KMS-11 (cell line): ENCODE measurements around the gene MRTFB.

Experiments
- H2AFZ ChIP-seq: fragments of 200-600 bp; sonication (generic); 2 replicates; pipeline ENCODE4 v1.6.1; 2016; ENCODE audit warnings: antibody characterized with exemption, mixed run types, low read depth
- H3K27ac ChIP-seq: fragments of 200-600 bp; sonication (generic); 2 replicates; pipeline ENCODE4 v1.6.1; 2016; ENCODE audit warnings: mild to moderate bottlenecking, mixed run types
- H3K27me3 ChIP-seq: fragments of 200-600 bp; sonication (generic); 2 replicates; pipeline ENCODE4 v1.6.1; 2017; ENCODE audit warnings: mild to moderate bottlenecking, low read depth, mixed run types, moderate library complexity; ENCODE audit not compliant: insufficient read depth
- H3K36me3 ChIP-seq: fragments of 200-600 bp; sonication (generic); 2 replicates; pipeline ENCODE4 v1.6.1; 2017; ENCODE audit warnings: mild to moderate bottlenecking, mixed run types; ENCODE audit not compliant: insufficient read depth
- H3K4me1 ChIP-seq: fragments of 200-600 bp; sonication (generic); 2 replicates; pipeline ENCODE4 v1.6.1; 2016; ENCODE audit warnings: mild to moderate bottlenecking, low read depth, mixed run types; ENCODE audit not compliant: poor library complexity, severe bottlenecking
- H3K4me2 ChIP-seq: fragments of 200-600 bp; sonication (generic); 2 replicates; pipeline ENCODE4 v1.7.0; 2016; ENCODE audit warnings: mild to moderate bottlenecking, mixed run types
- H3K4me3 ChIP-seq: fragments of 200-600 bp; sonication (generic); IDR thresholded peaks from 2 replicates; pipeline ENCODE4 v1.6.1; 2017; ENCODE audit warnings: low read depth, low read length, mixed read lengths; ENCODE audit not compliant: insufficient read depth
- H3K79me2 ChIP-seq: fragments of 200-600 bp; sonication (generic); 2 replicates; pipeline ENCODE4 v1.6.1; 2016; ENCODE audit warnings: low read depth, mixed run types; ENCODE audit not compliant: insufficient read depth
- H3K9ac ChIP-seq: fragments of 200-600 bp; sonication (generic); 2 replicates; pipeline ENCODE4 v1.6.1; 2016; ENCODE audit warnings: mild to moderate bottlenecking, mixed run types
- H4K20me1 ChIP-seq: fragments of 200-600 bp; sonication (generic); 2 replicates; pipeline ENCODE4 v1.6.1; 2016; ENCODE audit warnings: mild to moderate bottlenecking, mixed run types; ENCODE audit not compliant: insufficient read depth
- CTCF ChIP-seq: fragments of 200-600 bp; sonication (generic); conservative IDR thresholded peaks from 2 replicates; pipeline ENCODE4 v1.6.1; 2017; ENCODE audit warnings: low read depth, mild to moderate bottlenecking, antibody characterized with exemption, low read length, moderate library complexity, mixed read lengths

Gene MRTFB

GRCh38 chr16:14240219-14240843 is 169.2 kb downstream of the MRTFB start:
- no peaks in the 10 kb centered on the region for H3K36me3 ChIP-seq
- no peak for TF ChIP-seq CTCF
- no peak overlapping the region; the same call in 1 of the 2 replicates for H3K9ac ChIP-seq

DNA sequence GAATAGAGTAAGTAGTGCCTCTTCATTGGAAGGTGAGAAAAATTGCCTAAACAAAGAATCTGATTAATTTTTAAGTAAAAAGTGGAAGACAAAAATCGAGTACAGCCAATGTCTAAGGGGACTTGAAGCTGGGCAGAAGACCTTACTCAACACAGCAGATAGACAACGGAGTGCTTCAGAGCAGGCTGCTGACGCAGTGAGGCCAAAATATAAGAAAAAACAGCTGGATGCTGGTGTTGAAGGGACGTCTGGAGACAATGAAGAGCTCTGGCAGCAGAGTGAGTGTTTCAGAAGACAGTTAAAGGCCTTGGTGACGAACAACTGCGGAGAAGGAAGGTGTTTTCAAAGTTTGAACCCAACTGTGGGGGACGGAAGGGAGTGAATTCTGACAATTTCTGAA is 169.8 kb downstream of the MRTFB start:
- Histone ChIP-seq H3K4me2 (peak overlapping the region; percentile 39; the same call in 1 of the 2 replicates), H4K20me1 (no peaks in the 10 kb centered on the region), H3K4me1 (peaks cover 43% of the 10 kb centered on the region), H3K4me3 (no peak overlapping the region), H3K79me2 (no peaks in the 10 kb centered on the region), H3K9ac (no peak overlapping the region; the same call in 1 of the 2 replicates), H3K36me3 (no peaks in the 10 kb centered on the region), H2AFZ (no peak overlapping the region), H3K27ac (peak overlapping the region; percentile 41; the same call in 1 of the 2 replicates), H3K27me3 (no peaks in the 10 kb centered on the region)
- TF ChIP-seq CTCF: no peak

More at GRCh38 chr16:14240219-14240843, 169.2 kb downstream of the MRTFB start:
- Histone ChIP-seq H3K4me1 (peaks cover 43% of the 10 kb centered on the region), H3K4me2 (peak overlapping the region; percentile 39; the same call in 1 of the 2 replicates), H3K27ac (peak overlapping the region; percentile 41; the same call in 1 of the 2 replicates), H2AFZ (no peak overlapping the region), H3K27me3 (no peaks in the 10 kb centered on the region), H3K79me2 (no peaks in the 10 kb centered on the region), H3K4me3 (no peak overlapping the region), H4K20me1 (no peaks in the 10 kb centered on the region)

DNA sequence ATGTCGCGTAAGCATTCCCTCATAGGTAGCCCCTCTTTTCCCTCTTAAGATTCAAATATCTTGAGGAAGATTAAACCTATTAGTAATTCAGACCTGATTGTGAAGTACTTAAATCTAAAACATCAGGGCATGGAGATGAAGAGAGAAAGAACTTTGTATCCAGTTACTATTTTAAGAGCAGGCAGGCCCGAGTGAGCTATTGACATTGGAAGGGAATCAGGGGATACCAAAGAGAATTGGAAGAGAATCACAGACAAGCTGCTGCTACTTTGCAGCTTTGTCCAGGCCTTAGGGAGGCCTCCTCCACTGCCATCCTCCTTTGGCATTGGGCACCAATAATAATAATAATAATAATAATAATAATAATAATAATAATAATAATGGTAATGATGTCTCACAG is 170.5 kb downstream of the MRTFB start:
- Histone ChIP-seq H3K79me2 (no peaks in the 10 kb centered on the region), H4K20me1 (no peaks in the 10 kb centered on the region), H3K36me3 (no peaks in the 10 kb centered on the region), H3K27ac (peak overlapping the region; percentile 41; the same call in 1 of the 2 replicates), H3K4me3 (no peak overlapping the region), H3K9ac (no peak overlapping the region), H3K4me1 (peaks cover 43% of the 10 kb centered on the region), H3K27me3 (no peaks in the 10 kb centered on the region), H3K4me2 (peak overlapping the region; percentile 39; the same call in 1 of the 2 replicates), H2AFZ (no peak overlapping the region)
- TF ChIP-seq CTCF: no peak

GRCh38 chr16:14242769-14243168 is 171.7 kb downstream of the MRTFB start:
- Histone ChIP-seq H4K20me1 (no peaks in the 10 kb centered on the region), H3K79me2 (no peaks in the 10 kb centered on the region), H3K4me2 (no peak overlapping the region), H3K4me1 (peaks cover 43% of the 10 kb centered on the region), H2AFZ (no peak overlapping the region), H3K27me3 (no peaks in the 10 kb centered on the region), H3K27ac (no peak overlapping the region), H3K36me3 (no peaks in the 10 kb centered on the region), H3K9ac (no peak overlapping the region), H3K4me3 (no peak overlapping the region)
- TF ChIP-seq CTCF: no peak
